Muscle layer of colon (tissue), 2 donors: ENCODE results near the gene RARRES2.

ENCODE experiments used
- H3K27ac ChIP-seq: one replicate; pipeline ENCODE4 v1.7.0; 2013; ENCODE audit warnings: low read depth, mild to moderate bottlenecking, low read length, moderate library complexity
- H3K27me3 ChIP-seq, 2 donors: one replicate each; pipeline ENCODE4 v1.7.0; 2013; ENCODE audit warnings: low read length in 2 of 2, mild to moderate bottlenecking in 2 of 2; ENCODE audit not compliant: insufficient read depth in 2 of 2, control insufficient read depth in 1 of 2
- H3K36me3 ChIP-seq: one replicate; pipeline ENCODE4 v1.7.0; 2013; ENCODE audit warnings: mild to moderate bottlenecking, low read length; ENCODE audit not compliant: insufficient read depth
- H3K4me1 ChIP-seq: one replicate; pipeline ENCODE4 v1.7.0; 2013; ENCODE audit warnings: mild to moderate bottlenecking, low read length; ENCODE audit not compliant: insufficient read depth
- H3K4me3 ChIP-seq, 2 donors: one replicate each; pipeline ENCODE4 v1.7.0; 2013; ENCODE audit warnings: low read length in 2 of 2, low read depth in 1 of 2, mild to moderate bottlenecking in 1 of 2, moderate library complexity in 1 of 2
- H3K9ac ChIP-seq: one replicate; pipeline ENCODE4 v1.7.0; 2013; ENCODE audit warnings: low read length
- H3K9me3 ChIP-seq: one replicate; pipeline ENCODE4 v1.7.0; 2013; ENCODE audit warnings: mild to moderate bottlenecking, low read length
- donor health status: abdominal sarcoma.
- donor health status: Adenocarcinoma of cecum.

The RARRES2 gene

GRCh38 chr7:150358988-150359621 is 17.7 kb upstream of the RARRES2 start:
- Histone ChIP-seq H3K4me3 (no peak overlapping the region), H3K9me3 (no peaks in the 10 kb centered on the region), H3K27me3 (no peaks in the 10 kb centered on the region), H3K27ac (no peak overlapping the region), H3K36me3 (no peaks in the 10 kb centered on the region), H3K4me1 (peaks cover 21% of the 10 kb centered on the region), H3K9ac (no peak overlapping the region)

GRCh38 chr7:150358433-150358832 is 17.0 kb upstream of the RARRES2 start:
- Histone ChIP-seq H3K4me1 (peaks cover 21% of the 10 kb centered on the region), H3K9me3 (no peaks in the 10 kb centered on the region), H3K9ac (no peak overlapping the region), H3K4me3 (no peak overlapping the region), H3K27me3 (no peaks in the 10 kb centered on the region), H3K27ac (no peak overlapping the region), H3K36me3 (no peaks in the 10 kb centered on the region)

GRCh38 chr7:150357771-150358427 is 16.5 kb upstream of the RARRES2 start:
- H3K9ac ChIP-seq: no peak overlapping the region
- H3K27ac ChIP-seq: no peak overlapping the region
- no peaks in the 10 kb centered on the region for H3K27me3 ChIP-seq
- peaks cover 21% of the 10 kb centered on the region for H3K4me1 ChIP-seq
- no peak overlapping the region for H3K4me3 ChIP-seq
- H3K9me3 ChIP-seq: no peaks in the 10 kb centered on the region
- no peaks in the 10 kb centered on the region for H3K36me3 ChIP-seq

GRCh38 chr7:150357270-150357669 is 15.8 kb upstream of the RARRES2 start:
- Histone ChIP-seq H3K27ac (no peak overlapping the region), H3K4me1 (peaks cover 21% of the 10 kb centered on the region), H3K9me3 (no peaks in the 10 kb centered on the region), H3K9ac (no peak overlapping the region), H3K36me3 (no peaks in the 10 kb centered on the region), H3K4me3 (no peak overlapping the region), H3K27me3 (no peaks in the 10 kb centered on the region)

GRCh38 chr7:150356265-150356897 is 15.0 kb upstream of the RARRES2 start:
- H3K4me1 ChIP-seq: peaks cover 16% of the 10 kb centered on the region

GRCh38 chr7:150355666-150356059 is 14.2 kb upstream of the RARRES2 start:
- Histone ChIP-seq H3K27me3 (no peaks in the 10 kb centered on the region), H3K9me3 (no peaks in the 10 kb centered on the region), H3K9ac (no peak overlapping the region), H3K4me3 (no peak overlapping the region), H3K36me3 (no peaks in the 10 kb centered on the region), H3K27ac (peak overlapping the region; percentile 35), H3K4me1 (peaks cover 15% of the 10 kb centered on the region)

More at GRCh38 chr7:150356265-150356897, 15.0 kb upstream of the RARRES2 start:
- H3K27me3 ChIP-seq: no peaks in the 10 kb centered on the region
- no peaks in the 10 kb centered on the region for H3K9me3 ChIP-seq
- H3K36me3 ChIP-seq: no peaks in the 10 kb centered on the region
- H3K27ac ChIP-seq: no peak overlapping the region
- H3K4me3 ChIP-seq: no peak overlapping the region
- no peak overlapping the region for H3K9ac ChIP-seq

- Histone ChIP-seq H3K27me3 (no peaks in the 10 kb centered on the region), H3K4me1 (peaks cover 15% of the 10 kb centered on the region), H3K9me3 (no peaks in the 10 kb centered on the region), H3K4me3 (no peak overlapping the region), H3K9ac (no peak overlapping the region), H3K27ac (no peak overlapping the region), H3K36me3 (no peaks in the 10 kb centered on the region)
Observed at GRCh38 chr7:150351587-150352194, 10.3 kb upstream of the RARRES2 start.

GRCh38 chr7:150346922-150347321 is 5.5 kb upstream of the RARRES2 start:
- Histone ChIP-seq H3K4me3 (no peak overlapping the region), H3K27me3 (no peaks in the 10 kb centered on the region), H3K36me3 (no peaks in the 10 kb centered on the region), H3K9ac (no peak overlapping the region), H3K4me1 (peaks cover 6% of the 10 kb centered on the region), H3K27ac (no peak overlapping the region), H3K9me3 (no peaks in the 10 kb centered on the region)

- no peak overlapping the region for H3K27ac ChIP-seq
- no peak overlapping the region for H3K9ac ChIP-seq
- H3K27me3 ChIP-seq: no peaks in the 10 kb centered on the region
Observed at GRCh38 chr7:150345012-150345411, 3.6 kb upstream of the RARRES2 start.

GRCh38 chr7:150344299-150344698 is 2.9 kb upstream of the RARRES2 start:
- Histone ChIP-seq H3K9ac (no peak overlapping the region), H3K4me3 (no peak overlapping the region), H3K36me3 (no peaks in the 10 kb centered on the region), H3K27me3 (no peaks in the 10 kb centered on the region), H3K9me3 (no peaks in the 10 kb centered on the region), H3K27ac (no peak overlapping the region), H3K4me1 (peaks cover 12% of the 10 kb centered on the region)

More at GRCh38 chr7:150345012-150345411, 3.6 kb upstream of the RARRES2 start:
- no peak overlapping the region for H3K4me3 ChIP-seq
- H3K4me1 ChIP-seq: peaks cover 6% of the 10 kb centered on the region
- no peaks in the 10 kb centered on the region for H3K9me3 ChIP-seq
- no peaks in the 10 kb centered on the region for H3K36me3 ChIP-seq

GRCh38 chr7:150343225-150343624 is 1.8 kb upstream of the RARRES2 start:
- H3K4me3 ChIP-seq: no peak overlapping the region
- no peaks in the 10 kb centered on the region for H3K27me3 ChIP-seq
- peaks cover 23% of the 10 kb centered on the region for H3K4me1 ChIP-seq
- no peak overlapping the region for H3K27ac ChIP-seq
- H3K9ac ChIP-seq: no peak overlapping the region
- H3K36me3 ChIP-seq: peaks cover under 1% of the 10 kb centered on the region
- H3K9me3 ChIP-seq: no peaks in the 10 kb centered on the region
